Measurements from ENCODE around the gene NAT14. TPM values are rescaled to one million over a fixed set of nuclear protein-coding genes. Genes with fewer than 3 reads are reported as not detected.
"Not testable (repeated sequence)": the region's sequence is repeated elsewhere in the genome, so short reads cannot be mapped to it uniquely, and the experiment has no call there.

The NAT14 gene
- polyA plus RNA-seq, 1 donor from 2014 or later: 6.1 TPM

- Mint-ChIP-seq H3K4me1 (peaks cover 0 to 5% (median 3%) of the 10 kb centered on the region in 3 donors), H3K9me3 (no peaks in the 10 kb centered on the region), H3K27ac (no peak overlapping the region), H3K4me3 (no peak overlapping the region), H3K27me3 (peaks cover 33% of the 10 kb centered on the region), H3K36me3 (no peaks in the 10 kb centered on the region)
Measured at GRCh38 chr19:55447421-55448174, 37.4 kb upstream of the NAT14 start.

GRCh38 chr19:55448175-55448490 is 36.9 kb upstream of the NAT14 start:
- H3K27me3 Mint-ChIP-seq: peaks cover 32% of the 10 kb centered on the region
- H3K36me3 Mint-ChIP-seq, H3K27ac Mint-ChIP-seq, H3K4me1 Mint-ChIP-seq, H3K4me3 Mint-ChIP-seq, H3K9me3 Mint-ChIP-seq: not testable (repeated sequence)

- peaks cover 0 to 10% (median 6%) of the 10 kb centered on the region in 3 donors for H3K4me1 Mint-ChIP-seq
- H3K36me3 Mint-ChIP-seq: peaks cover 10% of the 10 kb centered on the region
- H3K4me3 Mint-ChIP-seq: no peak overlapping the region
- no peaks in the 10 kb centered on the region for H3K9me3 Mint-ChIP-seq
- H3K27ac Mint-ChIP-seq: no peak overlapping the region
- peaks cover 22% of the 10 kb centered on the region for H3K27me3 Mint-ChIP-seq
Measured at GRCh38 chr19:55449469-55449868, 35.5 kb upstream of the NAT14 start.

GRCh38 chr19:55451163-55451964 is 33.6 kb upstream of the NAT14 start:
- Mint-ChIP-seq H3K4me1 (peaks cover 0 to 10% (median 6%) of the 10 kb centered on the region in 3 donors), H3K27ac (no peak overlapping the region), H3K27me3 (peaks cover 13% of the 10 kb centered on the region), H3K9me3 (peaks cover 0 to 1% (median 0%) of the 10 kb centered on the region in 3 donors), H3K4me3 (peak overlapping the region in 3 of 4 donors; percentile 60 to 90 (median 66)), H3K36me3 (peaks cover 15% of the 10 kb centered on the region)

- H3K4me3 Mint-ChIP-seq: peak overlapping the region in 1 of 4 donors; percentile 90
- H3K4me1 Mint-ChIP-seq: peaks cover 0 to 10% (median 6%) of the 10 kb centered on the region in 3 donors
- no peak overlapping the region for H3K27ac Mint-ChIP-seq
Measured at GRCh38 chr19:55451965-55452748, 32.8 kb upstream of the NAT14 start.

GRCh38 chr19:55452749-55453346 is 32.1 kb upstream of the NAT14 start:
- peaks cover 0 to 1% (median 0%) of the 10 kb centered on the region in 3 donors for H3K9me3 Mint-ChIP-seq
- peak overlapping the region in 1 of 4 donors; percentile 72 for H3K4me3 Mint-ChIP-seq
- peaks cover 13% of the 10 kb centered on the region for H3K27me3 Mint-ChIP-seq
- H3K36me3 Mint-ChIP-seq: peaks cover 15% of the 10 kb centered on the region
- peaks cover 0 to 10% (median 6%) of the 10 kb centered on the region in 3 donors for H3K4me1 Mint-ChIP-seq
- peak overlapping the region in 1 of 3 donors; percentile 14 for H3K27ac Mint-ChIP-seq

More at GRCh38 chr19:55451965-55452748, 32.8 kb upstream of the NAT14 start:
- Mint-ChIP-seq H3K27me3 (peaks cover 13% of the 10 kb centered on the region), H3K9me3 (peaks cover 0 to 1% (median 0%) of the 10 kb centered on the region in 3 donors), H3K36me3 (peaks cover 15% of the 10 kb centered on the region)

GRCh38 chr19:55453511-55454260 is 31.3 kb upstream of the NAT14 start:
- Mint-ChIP-seq H3K36me3 (peaks cover 15% of the 10 kb centered on the region), H3K27ac (peak overlapping the region in 1 of 3 donors; percentile 89), H3K9me3 (peaks cover 0 to 1% (median 0%) of the 10 kb centered on the region in 3 donors), H3K4me3 (peak overlapping the region in 2 of 4 donors; percentile 47 to 70), H3K4me1 (peaks cover 0 to 10% (median 6%) of the 10 kb centered on the region in 3 donors), H3K27me3 (peaks cover 13% of the 10 kb centered on the region)

- Mint-ChIP-seq H3K27ac (peak overlapping the region in 1 of 3 donors; percentile 89), H3K27me3 (peaks cover 13% of the 10 kb centered on the region), H3K9me3 (peaks cover 0 to 1% (median 0%) of the 10 kb centered on the region in 3 donors), H3K36me3 (peaks cover 15% of the 10 kb centered on the region), H3K4me3 (peak overlapping the region in 1 of 4 donors; percentile 60), H3K4me1 (peaks cover 0 to 11% (median 6%) of the 10 kb centered on the region in 3 donors)
Measured at GRCh38 chr19:55454787-55455243, 30.2 kb upstream of the NAT14 start.

- peaks cover 15% of the 10 kb centered on the region for H3K36me3 Mint-ChIP-seq
- no peak overlapping the region for H3K4me3 Mint-ChIP-seq
- peak overlapping the region in 1 of 3 donors; percentile 89 for H3K27ac Mint-ChIP-seq
- H3K4me1 Mint-ChIP-seq: peaks cover 4 to 17% (median 14%) of the 10 kb centered on the region in 3 donors
- H3K27me3 Mint-ChIP-seq: peaks cover 11% of the 10 kb centered on the region
- peaks cover 0 to 1% (median 0%) of the 10 kb centered on the region in 3 donors for H3K9me3 Mint-ChIP-seq
Measured at GRCh38 chr19:55455576-55456235, 29.3 kb upstream of the NAT14 start.

- peaks cover 4 to 20% (median 14%) of the 10 kb centered on the region in 3 donors for H3K4me1 Mint-ChIP-seq
- H3K27ac Mint-ChIP-seq: no peak overlapping the region
- H3K27me3 Mint-ChIP-seq: peaks cover 11% of the 10 kb centered on the region
- H3K36me3 Mint-ChIP-seq: peaks cover 15% of the 10 kb centered on the region
- H3K4me3 Mint-ChIP-seq: peak overlapping the region in 1 of 4 donors; percentile 8
- peaks cover 0 to 1% (median 0%) of the 10 kb centered on the region in 3 donors for H3K9me3 Mint-ChIP-seq
Measured at GRCh38 chr19:55456347-55456746, 28.6 kb upstream of the NAT14 start.

- H3K4me1 Mint-ChIP-seq: peaks cover 10 to 23% (median 18%) of the 10 kb centered on the region in 3 donors
- peaks cover 0 to 1% (median 0%) of the 10 kb centered on the region in 3 donors for H3K9me3 Mint-ChIP-seq
- peak overlapping the region in 2 of 4 donors; percentile 33 to 52 for H3K4me3 Mint-ChIP-seq
- peaks cover 6% of the 10 kb centered on the region for H3K27me3 Mint-ChIP-seq
- H3K36me3 Mint-ChIP-seq: peaks cover 15% of the 10 kb centered on the region
- no peak overlapping the region for H3K27ac Mint-ChIP-seq
Measured at GRCh38 chr19:55457683-55458457, 27.1 kb upstream of the NAT14 start.

- Mint-ChIP-seq H3K4me3 (peak overlapping the region in 2 of 4 donors; percentile 82 to 88), H3K36me3 (peaks cover 5% of the 10 kb centered on the region), H3K27me3 (peaks cover 3% of the 10 kb centered on the region), H3K27ac (no peak overlapping the region), H3K4me1 (peaks cover 10 to 17% (median 15%) of the 10 kb centered on the region in 3 donors), H3K9me3 (peaks cover 0 to 1% (median 0%) of the 10 kb centered on the region in 3 donors)
Measured at GRCh38 chr19:55459551-55459949, 25.4 kb upstream of the NAT14 start.
